GM21390 (cell line): ENCODE results near the gene PALLD.
A peak's percentile ranks its signal among the peaks of the same experiment; 100 is the strongest.

Experiments
- ATAC-seq: cut with Tn5 transposase; IDR thresholded peaks from one replicate; pipeline ENCODE4 v1.9.1; 2021; ENCODE audit not compliant: unreplicated experiment

The PALLD gene

DNA sequence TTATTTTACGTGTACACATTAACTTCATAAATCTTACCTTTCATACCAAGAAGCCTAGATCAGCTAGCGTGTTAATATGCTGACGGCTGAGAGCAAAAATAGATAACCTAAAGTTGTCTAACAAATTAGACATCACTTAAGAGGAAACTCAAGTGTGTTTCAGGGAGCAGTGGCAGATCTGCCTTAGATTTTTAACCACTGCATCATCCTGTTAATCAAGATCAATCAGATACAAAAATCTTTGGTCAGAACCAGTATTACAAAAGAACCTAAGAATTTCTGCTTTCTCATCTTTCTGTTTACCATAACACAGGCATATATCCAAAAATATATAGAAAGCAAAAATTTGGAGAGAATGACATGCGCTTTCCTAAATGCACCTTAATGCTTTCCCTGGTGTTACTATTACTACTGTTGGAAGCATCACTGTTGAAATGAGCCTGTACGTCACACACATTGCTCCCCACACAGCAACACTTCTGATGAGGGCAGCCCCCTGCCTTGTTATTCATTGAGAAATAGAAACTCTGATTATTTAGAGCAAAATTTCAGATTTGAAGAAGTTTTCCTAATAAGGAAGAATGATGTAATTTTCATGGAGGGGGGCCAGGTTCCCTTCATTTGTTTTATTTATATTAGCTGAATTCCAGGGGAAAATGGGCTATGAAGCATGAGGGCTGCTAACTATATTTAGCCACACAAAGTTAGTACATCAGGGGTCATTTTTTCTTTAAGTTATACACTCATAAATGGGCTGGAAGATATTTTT, 360.9 kb downstream of the PALLD start:
- ATAC-seq = no peak

DNA sequence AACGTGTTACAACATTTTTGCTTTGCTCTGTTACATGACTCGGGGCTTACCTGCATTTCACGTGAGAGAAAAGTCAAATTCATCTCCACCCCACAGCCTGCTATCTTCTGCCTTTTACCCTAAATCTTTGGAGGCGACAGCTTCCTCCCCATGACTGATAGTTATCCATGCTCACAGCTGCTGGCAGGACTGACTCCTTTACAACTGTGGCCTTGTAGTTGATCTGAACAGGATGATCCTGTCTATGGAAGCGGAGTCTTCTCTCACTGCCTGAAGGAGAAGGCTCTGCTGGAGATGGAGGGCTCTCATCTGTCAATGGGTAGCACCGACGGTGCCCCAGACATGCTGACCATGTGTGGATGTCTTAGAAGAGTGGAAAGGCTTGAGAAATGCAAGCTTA, 362.2 kb downstream of the PALLD start:
- ATAC-seq = no peak

DNA sequence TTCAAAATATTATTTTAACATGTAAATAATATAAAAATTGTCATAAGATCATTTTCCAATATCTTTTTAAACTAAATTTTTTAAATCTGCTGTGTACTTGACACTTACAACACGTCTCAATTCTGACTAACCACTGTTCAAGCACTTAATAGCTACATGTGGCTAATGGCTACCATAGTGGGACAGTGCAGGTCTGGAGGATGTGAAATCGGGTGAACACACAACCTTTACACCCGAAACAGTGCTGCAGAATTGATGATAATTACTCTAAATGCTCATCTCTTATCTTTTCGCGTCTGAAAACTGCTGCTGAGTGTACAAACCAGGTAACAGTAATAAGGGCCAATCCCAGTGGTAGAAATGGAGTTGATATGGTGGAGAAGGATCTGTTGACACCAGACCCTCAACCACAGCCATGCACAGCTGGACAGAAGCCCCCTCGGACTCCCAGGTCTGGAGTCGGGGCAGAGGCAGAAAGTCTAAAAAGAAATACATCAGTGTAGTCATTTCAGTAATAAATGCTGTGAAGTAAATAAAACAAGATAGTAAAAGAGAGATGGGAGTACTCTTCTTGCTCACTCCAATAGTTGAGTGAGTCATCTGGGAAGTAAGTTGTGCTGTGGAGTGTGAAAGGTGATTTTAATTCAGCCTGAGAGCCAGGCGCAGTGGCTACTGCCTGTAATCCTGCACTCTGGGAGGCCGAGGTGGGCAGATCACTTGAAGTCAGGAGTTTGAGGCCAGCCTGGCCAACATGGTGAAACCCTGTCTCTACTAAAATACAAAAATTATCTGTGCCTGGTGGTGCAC, 363.2 kb downstream of the PALLD start:
- peak; percentile 94 for ATAC-seq

DNA sequence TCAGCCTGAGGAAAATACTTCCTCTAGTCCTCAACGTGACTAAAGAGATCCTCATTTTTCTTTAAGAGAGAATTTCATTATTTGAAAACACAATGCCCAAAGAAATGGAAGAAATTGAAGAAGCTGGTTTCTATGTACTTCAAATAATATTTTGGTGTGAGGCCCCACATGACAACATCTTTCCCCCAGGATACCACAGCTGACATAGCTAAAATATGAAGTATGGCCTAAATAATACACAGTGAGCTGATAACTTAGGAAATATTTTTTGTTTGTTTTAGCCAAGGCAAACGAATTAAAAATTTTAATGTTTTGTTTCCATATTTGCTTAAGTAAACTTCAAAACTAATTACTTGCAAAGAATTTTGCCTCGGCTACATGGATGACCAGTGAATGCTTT, 364.0 kb downstream of the PALLD start:
- ATAC-seq = no peak

DNA sequence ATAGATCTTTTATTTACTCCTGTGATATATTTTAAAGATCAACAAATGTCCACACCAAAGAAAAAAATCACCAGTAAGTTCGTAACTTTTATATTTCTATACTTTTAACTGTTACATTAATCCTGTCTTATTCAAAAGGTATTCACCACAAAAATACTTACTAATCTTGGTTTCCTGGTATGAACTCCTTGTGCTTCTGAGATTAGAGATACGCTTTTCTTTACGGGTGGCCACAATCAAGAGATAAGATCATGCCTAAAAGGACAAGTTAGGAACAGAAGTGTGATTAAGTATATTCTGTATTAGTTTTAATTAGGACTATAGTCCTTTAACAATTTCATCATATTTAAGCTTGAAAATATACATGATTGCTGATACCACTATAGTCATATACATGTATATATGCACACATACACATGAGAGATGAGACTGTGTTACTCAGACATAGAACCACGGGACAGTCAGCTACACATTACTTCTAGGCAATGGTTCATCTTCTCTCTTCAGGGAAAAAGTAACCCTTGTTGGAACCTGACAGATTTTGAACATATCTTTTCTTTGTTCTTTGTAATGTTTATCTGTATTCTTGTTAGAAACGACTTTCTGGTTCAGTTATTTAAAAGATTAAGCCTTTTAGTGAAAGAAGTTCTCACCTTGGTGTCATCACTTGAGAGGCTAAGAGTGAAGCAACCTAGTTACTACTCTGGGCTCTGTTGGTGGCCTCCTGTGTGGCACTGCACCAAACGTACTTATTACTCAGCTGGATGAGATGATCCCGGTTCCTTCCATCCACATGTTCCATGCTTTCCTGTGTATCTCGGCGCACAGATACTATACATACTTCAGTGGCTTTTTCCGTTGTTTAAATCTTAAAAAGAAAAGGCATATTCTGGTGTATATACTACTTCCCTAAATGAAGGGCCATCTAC, 367.1 kb downstream of the PALLD start:
- no peak for ATAC-seq

DNA sequence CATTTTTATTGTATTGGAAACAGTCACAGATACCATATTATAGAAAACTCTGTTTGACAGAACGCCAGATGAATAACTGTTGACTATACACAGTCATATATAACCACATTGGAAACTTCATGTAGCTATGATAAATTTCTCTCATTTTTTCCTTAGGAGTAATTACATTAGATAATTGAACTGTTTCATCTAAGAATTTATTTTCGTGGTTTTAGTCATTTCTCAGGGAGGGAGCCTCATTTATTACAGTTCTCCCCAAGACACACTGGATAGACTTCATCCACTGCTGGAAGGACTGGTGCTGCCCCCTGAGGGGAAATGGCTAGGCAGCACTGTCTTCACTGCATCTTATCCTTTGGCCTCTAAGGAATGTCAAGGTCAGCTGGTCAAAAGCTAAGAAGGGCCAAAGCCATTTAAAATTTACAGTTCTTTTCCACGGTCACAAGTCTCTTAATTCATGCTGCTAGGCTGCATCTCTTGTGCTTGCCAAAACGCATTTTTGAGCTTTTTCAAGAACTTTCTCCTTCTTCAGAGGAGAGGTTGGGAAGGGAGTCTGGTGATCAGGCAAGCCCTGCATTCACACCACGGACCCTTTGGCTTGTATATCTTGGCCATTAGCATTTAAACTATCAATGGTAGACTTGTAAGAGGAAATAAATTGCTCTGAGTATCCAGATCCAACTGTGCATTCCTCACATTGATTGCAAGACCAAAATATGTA, 368.1 kb downstream of the PALLD start:
- ATAC-seq = no peak

DNA sequence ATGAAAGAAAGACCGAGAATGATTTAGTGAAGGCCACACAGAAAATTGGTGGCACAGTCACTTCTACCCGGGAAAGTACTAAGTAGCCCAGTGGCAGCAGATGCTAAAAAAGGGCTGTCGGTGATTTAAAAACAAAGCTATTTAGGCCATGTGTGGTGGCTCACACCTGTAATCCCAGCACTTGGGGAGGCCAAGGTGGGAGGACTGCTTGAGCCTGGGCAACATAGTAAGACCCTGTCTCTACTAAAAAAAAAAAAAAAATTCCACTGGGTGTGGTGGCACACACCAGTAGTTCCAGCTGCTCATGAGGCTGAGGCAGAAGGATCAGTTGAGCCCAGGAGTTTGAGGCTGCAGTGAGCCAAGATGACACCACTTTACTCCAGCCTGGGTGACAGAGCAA, 369.0 kb downstream of the PALLD start:
- ATAC-seq = no peak

DNA sequence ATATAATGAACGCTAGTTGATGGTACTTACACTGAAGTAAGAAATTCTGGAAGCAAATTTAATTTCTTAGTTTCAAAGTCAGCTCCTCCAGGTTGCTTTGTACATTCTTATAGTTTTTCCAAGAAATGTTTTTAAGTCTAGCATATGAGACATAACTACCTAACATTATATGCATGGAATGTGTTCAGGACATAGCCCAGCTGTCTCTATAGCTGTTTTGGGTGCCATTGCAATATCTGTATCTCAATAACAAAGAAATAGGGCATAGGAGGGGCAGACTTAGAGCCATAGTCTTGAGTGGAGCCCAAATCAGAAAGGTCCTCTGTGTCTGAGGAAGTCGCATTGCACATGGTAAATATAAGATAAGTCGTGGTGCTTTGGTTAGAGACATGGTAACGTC, 369.8 kb downstream of the PALLD start:
- no peak for ATAC-seq

DNA sequence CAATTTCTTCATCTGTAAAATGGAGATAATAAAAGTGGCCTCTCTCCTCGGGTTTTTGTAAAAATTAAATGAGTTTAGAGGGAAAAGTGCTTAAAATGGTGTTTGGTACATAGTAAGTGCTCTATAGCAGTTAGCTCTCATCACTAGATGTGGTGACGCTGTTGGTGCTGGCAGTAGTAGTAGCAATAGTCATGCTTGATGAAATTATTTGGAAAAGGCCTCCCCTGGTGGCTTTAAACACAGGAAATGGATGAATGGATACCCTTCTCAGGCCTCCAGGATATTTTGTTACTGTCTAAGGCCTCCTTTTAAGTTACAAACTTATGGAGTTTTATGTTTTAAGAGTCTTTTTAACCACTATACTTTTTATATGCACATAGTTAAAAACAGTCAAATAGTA, 370.3 kb downstream of the PALLD start:
- ATAC-seq = no peak

DNA sequence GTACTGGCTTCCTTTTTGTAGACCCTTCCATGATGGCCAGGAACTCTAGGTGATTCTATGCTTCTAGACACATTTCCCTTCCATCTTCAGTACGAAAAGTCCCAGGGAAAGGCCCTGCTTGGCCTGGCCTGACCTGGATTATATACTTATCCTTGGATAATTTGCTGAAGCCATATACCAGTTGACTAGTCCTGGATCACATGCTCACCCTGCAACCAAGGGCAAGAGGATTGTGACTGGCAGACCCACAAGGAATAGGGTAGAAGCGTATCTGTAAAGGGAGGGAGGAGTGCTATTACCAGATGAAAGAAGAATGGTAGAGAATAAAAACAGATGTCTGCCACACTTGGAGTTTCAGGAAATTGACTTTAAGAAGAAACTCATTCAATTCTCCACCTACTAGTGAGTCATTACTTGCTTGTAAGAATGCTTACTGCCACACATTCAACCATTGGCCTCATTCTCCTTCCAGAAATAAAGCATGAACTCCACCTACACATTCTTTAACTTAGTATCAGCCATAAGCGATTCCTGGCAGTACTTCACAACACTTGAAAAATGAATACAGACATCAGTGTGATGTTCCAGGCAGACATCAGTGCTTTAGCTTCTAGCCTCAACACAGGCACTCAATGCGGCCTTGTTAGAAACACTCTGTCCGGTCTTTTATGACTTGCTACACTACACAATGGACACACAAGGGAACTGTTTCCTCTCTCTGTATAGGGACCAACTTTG, 371.4 kb downstream of the PALLD start:
- no peak for ATAC-seq

DNA sequence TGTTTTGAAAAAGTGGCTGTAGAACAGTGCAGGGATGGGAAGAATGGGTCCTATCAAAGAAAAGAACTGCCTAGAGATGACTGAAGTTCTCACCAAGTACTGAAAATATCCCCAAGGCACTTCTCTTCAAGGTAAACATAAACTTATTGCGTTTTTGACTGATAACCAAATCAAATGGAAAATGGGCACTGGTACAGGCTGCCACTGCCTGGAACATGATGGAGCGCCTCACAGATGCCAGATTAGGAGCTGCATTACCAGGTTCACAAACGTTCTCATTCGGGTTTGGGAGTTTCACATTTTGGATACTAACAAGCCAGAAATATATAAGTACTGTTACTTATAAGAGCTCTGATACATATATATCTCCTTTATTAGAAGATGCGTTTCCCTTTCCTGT, 371.9 kb downstream of the PALLD start:
- no peak for ATAC-seq

DNA sequence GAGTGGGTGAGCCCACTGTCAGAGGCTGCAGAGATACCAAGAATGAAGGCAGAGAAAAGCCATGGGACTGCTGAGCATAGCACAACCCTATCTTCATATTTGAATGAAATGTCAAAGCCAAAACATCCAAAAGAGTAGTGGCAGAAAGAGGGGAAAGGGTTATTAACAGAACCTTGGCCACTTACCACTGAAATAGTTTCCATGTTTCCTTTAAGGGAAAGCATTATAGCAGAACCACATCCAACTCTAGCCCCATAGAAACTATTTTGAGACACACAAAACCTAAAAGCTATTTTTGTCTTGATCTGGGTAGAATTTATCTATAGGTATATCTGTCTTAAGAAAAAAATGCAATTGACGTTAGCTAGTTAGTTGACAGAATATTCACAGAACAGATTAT, 373.2 kb downstream of the PALLD start:
- no peak for ATAC-seq

DNA sequence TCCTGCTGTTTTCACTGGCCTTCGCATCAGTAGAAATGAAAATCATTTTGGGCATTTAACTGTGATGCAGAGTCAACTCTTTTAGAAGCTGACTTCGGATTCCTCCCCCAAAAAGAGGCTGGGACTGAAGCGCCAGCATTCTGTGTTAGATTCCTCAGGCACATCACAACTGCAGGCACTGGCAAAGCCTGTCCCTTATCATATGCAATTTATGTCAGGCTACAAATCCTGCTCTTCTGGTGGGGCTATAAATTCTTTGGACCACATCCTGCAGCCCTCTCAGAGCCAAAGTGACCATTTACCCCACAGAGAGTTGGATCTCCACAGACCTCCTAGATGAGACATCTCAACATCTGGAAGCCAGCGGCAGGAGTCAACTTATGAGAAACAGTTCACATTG, 374.8 kb downstream of the PALLD start:
- ATAC-seq = no peak

DNA sequence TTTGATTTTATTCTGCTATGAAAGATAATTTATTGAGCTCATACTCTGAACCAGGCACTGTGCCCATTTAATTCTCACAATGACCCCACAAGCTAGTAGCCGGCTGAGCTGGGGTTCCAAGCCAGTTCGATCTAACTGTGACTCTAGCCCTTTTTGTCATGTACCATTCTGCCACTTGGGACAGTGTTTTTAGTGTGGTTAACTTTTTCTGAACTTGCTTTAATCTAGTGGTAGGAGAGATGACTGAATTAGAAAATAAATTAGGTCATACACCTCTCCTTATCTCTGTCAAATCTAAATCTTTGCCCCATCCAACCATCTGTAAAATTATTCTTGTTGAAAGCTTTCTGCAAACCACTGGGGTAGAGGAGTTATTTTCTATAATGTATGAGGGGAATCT, 377.2 kb downstream of the PALLD start:
- no peak for ATAC-seq

DNA sequence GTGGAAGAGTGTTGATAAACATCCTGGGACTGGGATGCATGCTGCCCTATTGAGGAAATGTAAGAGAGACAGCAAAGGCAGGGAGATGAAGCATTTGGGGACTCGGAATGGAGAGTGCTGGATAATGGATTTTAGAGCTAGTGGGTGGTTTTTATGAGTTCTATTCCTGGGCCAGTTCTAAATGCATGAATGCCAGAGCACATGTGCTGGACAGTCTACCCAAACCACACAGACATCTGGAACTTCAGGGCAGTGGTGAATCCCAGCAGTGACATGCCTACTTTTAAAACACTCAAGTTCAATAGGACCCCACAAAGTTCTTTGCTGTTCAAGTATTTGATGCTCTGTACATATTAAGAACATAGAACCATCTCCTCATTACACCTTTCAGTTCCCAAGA, 379.3 kb downstream of the PALLD start:
- ATAC-seq = no peak

DNA sequence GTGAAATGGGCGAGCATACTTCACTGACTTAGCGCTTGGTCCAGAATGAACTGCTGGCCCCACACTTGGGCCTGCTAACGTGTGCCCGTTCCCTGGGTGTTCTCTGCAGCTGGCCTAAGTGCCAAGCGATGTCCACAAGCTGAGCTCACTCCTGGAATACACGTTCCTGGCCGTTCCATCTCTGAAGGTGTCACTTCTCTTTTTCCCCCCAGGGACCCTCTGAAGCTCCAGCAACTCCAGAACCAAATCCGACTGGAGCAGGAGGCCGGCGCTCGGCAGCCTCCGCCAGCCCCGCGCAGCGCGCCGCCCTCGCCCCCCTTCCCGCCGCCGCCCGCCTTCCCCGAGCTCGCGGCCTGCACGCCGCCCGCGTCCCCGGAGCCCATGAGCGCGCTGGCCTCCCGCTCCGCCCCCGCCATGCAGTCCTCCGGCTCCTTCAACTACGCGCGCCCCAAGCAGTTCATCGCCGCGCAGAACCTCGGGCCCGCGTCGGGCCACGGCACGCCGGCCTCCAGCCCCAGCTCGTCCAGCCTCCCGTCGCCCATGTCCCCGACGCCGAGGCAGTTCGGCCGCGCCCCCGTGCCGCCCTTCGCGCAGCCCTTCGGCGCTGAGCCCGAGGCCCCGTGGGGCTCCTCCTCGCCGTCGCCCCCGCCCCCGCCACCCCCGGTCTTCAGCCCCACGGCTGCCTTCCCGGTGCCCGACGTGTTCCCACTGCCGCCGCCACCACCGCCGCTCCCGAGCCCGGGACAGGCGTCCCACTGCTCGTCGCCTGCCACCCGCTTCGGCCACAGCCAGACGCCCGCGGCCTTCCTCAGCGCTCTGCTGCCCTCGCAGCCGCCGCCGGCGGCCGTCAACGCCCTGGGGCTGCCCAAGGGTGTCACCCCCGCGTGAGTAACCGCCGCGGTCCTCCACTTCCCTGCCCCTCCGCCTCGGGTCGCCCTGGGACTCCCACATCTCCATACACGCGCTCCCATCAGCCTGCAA, 380.9 kb downstream of the PALLD start:
- ATAC-seq = peak; percentile 41

DNA sequence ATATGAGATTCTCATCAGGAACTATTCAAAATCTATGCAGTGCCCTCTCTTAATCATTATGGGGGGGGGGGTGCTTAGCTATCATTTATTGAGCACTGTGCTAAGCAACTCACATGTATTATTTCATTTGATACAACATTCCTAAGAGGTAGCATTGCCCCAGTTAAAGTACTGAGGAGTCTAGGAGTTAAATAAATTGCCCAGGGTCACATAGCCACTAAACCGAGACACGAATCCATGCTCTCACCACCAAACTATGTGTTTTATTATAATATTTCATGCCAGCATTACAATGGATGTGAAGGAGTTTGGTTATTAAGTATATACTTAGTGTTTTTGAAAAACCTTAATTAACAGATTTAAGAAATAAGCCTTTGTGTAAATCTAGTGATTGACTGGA, 381.8 kb downstream of the PALLD start:
- ATAC-seq = no peak

DNA sequence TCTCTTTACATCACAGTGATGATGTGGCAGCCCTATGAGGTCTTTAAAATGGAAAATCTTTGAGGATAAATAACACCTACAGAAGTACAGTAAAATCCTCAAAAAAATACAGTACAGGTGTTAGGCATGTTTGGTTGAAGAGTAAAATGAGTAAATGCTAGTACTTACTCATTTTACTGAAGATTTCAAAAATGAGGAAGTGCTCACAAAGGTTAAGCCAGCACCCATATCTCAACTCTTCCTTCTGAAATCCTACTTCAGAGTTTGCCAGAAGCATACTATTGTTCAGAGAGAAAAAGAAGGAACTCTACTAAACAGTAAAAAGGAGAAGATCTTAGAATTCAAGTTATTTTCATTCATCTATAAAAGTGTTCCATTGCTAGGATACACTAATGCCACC, 382.3 kb downstream of the PALLD start:
- no peak for ATAC-seq

DNA sequence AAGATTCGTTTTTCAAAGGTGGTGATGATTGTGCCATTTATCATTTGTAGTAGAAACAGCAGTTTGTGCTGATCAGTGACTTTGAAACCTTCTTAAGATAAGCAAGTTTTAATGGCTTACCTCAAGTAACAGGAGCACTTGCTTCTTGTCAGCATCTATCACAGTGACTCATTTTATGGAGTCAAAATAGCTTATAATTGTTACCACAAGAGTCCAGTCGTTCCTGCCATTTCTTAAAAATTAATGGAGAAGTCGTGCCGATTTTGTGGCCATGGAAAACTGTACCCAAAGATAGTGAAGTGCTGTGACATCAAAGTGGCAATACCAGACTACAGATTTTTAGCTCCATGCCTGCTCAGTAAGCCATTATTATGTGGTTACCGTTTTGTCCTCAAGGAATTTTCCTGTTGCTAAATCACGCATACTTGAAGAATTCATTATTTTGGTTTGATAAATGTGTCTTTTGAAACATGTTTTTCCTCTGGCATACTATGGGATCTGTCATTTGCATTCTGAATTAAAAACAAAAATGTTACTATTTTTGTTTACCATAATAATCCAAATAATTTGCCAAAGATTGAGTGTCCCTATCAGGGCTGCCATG, 383.3 kb downstream of the PALLD start:
- no peak for ATAC-seq
